Fibroblast of skin of left quadriceps (primary cell): ENCODE data around the gene PVR.
A peak's percentile ranks its signal among the peaks of the same experiment; 100 is the strongest.
"Not testable (repeated sequence)": the region's sequence is repeated elsewhere in the genome, so short reads cannot be mapped to it uniquely, and the experiment has no call there.

Experiments used
- DNase-seq, 2 experiments: peaks; one replicate each; pipeline ENCODE4 v3.0.0-alpha.2; 2013; ENCODE audit warnings: low read depth in 2 of 2

Gene PVR

DNA sequence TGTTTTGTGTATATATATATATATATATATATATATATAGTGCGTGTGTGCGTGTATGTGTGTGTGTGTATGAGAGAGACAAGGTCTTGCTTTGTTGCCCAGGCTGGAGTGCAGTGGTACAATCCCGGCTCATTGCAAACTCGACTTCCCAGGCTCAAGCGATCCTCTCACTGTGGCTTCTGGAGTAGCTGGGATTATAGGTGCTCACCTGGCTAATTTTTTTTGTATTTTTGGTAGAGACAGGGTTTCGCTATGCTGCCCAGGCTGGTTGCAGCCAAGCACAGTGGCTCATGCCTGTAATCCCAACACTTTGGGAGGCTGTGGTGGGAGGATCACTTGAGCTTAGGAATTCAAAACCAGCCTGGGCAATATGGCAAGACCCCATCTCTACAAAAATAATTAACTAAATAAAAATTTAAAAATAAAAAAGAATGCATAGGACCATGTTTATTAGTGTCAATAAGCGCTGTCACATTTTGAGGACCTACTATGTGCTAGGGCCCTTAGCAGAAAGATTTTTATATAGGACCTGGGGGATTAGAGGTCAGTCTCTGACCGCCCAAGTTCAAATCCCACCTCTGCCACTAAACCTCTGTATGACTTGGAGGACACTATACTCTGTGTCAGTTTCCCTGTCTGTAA lies 1.8 kb downstream of the PVR start:
- no peak for DNase-seq

GRCh38 chr19:44646049-44646416 lies 2.3 kb downstream of the PVR start:
- no peak for DNase-seq

- DNase-seq: no peak
These were observed 3.4 kb downstream of the PVR start for GRCh38 chr19:44647144-44647543.

GRCh38 chr19:44648631-44649251 lies 5.0 kb downstream of the PVR start:
- no peak for DNase-seq

GRCh38 chr19:44649578-44650145 lies 6.0 kb downstream of the PVR start:
- DNase-seq: no peak

- no peak for DNase-seq
These were observed 9.6 kb downstream of the PVR start for GRCh38 chr19:44653343-44653742.

GRCh38 chr19:44653977-44654774 lies 10.5 kb downstream of the PVR start:
- DNase-seq: no peak

DNA sequence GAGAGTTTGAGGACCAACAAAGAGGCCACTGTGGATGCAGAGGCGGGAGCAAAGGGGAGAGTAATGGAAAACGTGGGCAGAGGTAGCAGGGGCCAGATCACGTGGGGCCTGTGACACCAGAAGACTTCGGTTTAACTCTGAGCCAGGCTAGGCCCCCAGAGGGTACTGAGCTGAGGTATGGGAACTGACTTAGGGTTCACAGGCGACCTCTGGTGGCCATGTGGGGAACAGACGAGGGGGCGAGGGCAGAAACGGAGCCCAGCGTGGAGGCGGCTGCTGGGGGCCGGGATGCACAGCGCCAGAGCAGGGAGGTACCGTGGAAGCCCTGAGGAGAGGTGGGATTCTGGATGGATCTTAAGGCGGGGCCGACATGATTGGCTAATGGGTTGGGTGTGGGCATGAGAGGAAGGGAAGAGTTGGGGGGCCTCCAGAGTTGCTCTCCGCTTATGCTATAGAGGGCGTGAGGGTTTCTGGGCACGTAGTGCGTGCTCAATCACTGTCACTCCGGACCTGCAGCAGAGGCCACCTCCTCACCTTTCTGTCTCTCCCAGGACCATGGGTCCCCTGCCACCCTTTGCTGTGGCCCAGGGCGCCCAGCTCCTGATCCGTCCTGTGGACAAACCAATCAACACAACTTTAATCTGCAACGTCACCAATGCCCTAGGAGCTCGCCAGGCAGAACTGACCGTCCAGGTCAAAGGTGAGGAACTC lies 13.7 kb downstream of the PVR start:
- peak; percentile 53 to 57 for DNase-seq

DNA sequence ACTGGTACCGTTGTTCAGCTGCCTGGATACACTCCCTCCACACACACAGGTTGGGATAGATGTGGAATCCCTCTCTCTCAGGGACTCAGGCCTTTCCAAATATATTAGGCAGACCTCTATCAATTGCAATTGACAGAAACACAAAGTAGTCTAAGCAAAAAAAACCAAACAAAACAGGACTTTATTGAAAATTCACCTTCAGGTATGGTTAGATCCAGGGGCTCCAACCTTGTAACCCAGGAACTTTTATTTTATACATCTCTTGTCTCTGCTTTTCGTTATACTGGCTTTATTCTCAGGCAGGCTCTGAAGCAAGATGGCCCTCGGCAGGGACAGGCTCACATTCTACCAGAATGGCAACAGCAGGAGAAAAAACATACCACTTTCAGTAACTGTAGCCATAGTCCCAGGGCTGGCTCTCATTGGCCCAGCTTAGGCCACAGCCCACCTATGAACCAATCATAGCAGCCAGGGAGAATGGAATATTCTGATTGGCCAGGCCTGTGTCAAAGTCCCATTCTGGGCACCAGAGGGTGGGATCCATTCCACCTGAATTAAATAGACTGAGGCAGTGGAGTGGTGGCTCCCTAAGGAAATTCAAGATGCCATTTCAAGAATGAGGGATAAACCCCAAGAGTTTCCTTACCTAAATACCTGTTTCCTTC lies 14.5 kb downstream of the PVR start:
- DNase-seq: no peak

GRCh38 chr19:44660081-44660480 lies 16.4 kb downstream of the PVR start:
- DNase-seq: no peak

- no peak for DNase-seq
These were observed 17.5 kb downstream of the PVR start for GRCh38 chr19:44661205-44661604.

DNA sequence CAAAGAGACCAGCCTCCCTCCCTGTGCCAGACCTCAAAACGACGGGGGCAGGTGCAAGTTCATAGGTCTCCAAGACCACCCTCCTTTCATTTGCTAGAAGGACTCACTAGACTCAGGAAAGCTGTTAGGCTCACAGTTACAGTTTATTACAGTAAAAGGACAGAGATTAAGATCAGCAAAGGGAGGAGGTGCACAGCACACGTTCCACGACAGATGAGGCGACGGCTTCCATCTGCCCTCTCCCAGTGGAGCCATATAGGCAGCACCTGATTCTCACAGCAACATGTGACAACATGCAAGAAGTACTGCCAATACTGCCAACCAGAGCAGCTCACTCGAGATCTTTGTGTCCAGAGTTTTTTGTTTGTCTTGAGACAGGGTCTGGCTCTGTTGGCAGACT lies 18.2 kb downstream of the PVR start:
- no peak for DNase-seq

GRCh38 chr19:44662691-44663385 lies 19.1 kb downstream of the PVR start:
- DNase-seq: no peak

DNA sequence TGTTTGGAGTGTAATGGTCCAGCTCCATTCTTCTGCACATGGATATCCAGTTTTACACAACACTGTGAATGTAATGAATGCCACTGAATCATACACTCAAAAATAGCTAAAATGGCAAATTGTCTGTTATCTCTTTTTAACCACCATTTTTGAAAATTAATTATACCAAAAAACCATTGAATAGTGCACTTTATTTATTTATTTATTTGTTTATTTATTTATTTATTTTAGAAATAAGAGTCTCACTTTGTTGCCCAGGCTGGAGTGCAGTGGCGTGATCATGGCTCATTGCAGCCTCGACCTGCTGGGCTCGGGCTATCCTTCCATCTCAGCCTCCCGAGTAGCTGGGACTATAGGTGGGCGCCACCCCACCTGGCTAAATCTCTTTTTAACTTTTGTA lies 20.3 kb downstream of the PVR start:
- no peak for DNase-seq

DNA sequence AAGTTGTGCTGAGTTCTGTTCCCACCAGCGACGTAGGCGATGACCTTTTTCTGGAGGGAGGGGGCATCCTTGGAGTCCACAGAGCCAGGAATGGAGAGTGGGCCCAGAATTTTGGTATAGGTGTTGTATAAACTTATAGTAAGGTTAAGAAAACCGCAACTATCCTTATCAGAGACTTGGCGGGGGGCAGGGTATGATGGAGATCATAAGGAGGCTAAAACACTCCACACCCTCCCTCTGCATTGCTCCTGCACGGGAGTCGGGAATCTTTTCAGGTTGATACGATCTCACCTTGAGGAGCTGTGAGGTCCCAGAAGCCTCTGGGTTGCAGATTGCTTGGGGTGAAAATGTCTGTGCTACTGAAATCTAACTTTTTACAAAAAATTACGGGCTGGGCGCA lies 21.3 kb downstream of the PVR start:
- DNase-seq: no peak

- no peak for DNase-seq
These were observed 23.3 kb downstream of the PVR start for GRCh38 chr19:44666852-44667556.

DNA sequence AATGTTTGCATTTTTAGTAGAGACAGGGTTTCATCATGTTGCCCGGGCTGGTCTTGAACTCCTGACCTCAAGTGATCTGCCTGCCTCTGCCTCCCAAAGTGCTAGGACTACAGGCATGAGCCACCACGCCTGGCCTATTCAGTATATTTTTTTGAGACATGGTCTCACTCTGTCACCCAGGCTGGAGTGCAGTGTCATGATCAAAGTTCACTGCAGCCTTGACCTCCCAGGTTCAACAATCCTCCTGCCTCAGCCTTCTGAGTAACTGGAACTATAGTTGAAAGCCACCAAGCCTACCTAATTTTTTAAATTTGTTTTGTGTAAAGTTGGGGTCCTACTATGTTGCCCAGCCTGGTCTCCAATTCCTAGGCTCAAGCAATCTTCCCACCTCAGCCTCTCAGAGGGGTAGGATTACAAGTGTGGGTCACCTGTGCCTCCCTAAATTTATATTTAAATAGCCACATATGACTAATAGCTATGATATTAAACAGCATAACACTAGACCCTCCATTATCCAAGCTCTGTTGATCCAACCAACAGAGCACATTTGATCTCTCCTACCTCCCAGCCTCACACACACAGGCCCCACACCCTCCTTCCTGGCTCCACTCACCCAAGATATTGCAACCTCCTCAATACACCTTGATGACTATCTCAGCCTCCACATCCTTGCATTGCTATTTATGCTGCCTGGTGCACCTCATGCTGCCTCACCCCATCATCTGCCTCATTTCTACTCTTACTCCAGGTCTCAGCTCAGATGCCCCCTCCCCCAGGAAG lies 25.5 kb downstream of the PVR start:
- DNase-seq: no peak

GRCh38 chr19:44670027-44670426 lies 26.3 kb downstream of the PVR start:
- DNase-seq: not testable (repeated sequence)

- no peak for DNase-seq
These were observed 27.7 kb downstream of the PVR start, which contains the start of gene CEACAM19 for GRCh38 chr19:44671400-44671799. Gene CEACAM19, plus strand, starts transcription at chr19:44671482. Its CDS starts 450 bp downstream, at chr19:44671932.
